ENCODE results near the gene ATP8B1.

The ATP8B1 gene

GRCh38 chr18:57687970-57688369, 115.1 kb downstream of the ATP8B1 start:
- H3K9me3 ChIP-seq (ENCODE audit: insufficient read depth, low read length), result no peaks in the 10 kb centered on the region
- H2AFZ ChIP-seq (ENCODE audit: low read depth, low read length, severe bottlenecking), result no peak overlapping the region
- no peak overlapping the region for H3K9ac ChIP-seq (ENCODE audit: low read length)
- H3K79me2 ChIP-seq (ENCODE audit: insufficient read depth, low read length), result peaks cover 65% of the 10 kb centered on the region
- no peak overlapping the region for H3K4me3 ChIP-seq (ENCODE audit: insufficient read depth, low read length, poor library complexity, severe bottlenecking)
- no peak overlapping the region for H3K27ac ChIP-seq (ENCODE audit: low read depth, low read length)
- peaks cover 3% of the 10 kb centered on the region; the same call in 1 of the 2 replicates for H4K20me1 ChIP-seq (ENCODE audit: low read depth, low read length)
- H3F3A ChIP-seq (ENCODE audit: insufficient read depth), result no peaks in the 10 kb centered on the region
- H3K4me2 ChIP-seq (ENCODE audit: low read depth, low read length, poor library complexity, severe bottlenecking), result no peak overlapping the region
- no peaks in the 10 kb centered on the region for H3K36me3 ChIP-seq (ENCODE audit: low read length)
- no peaks in the 10 kb centered on the region for H3K27me3 ChIP-seq (ENCODE audit: low read length)
- H3K9me2 ChIP-seq (replicated peaks; ENCODE audit: insufficient read depth, low read length), result no peaks in the 10 kb centered on the region
- TF ChIP-seq CTCF (IDR thresholded peaks at IDR 0.05; ENCODE audit: insufficient read depth, low read length, poor library complexity, severe bottlenecking), result no peak

GRCh38 chr18:57683470-57683869, 119.6 kb downstream of the ATP8B1 start:
- Histone ChIP-seq H3K4me2 (ENCODE audit: low read depth, low read length, poor library complexity, severe bottlenecking) (no peak overlapping the region), H3K9ac (ENCODE audit: low read length) (no peak overlapping the region), H2AFZ (ENCODE audit: low read depth, low read length, severe bottlenecking) (no peak overlapping the region), H4K20me1 (ENCODE audit: low read depth, low read length) (peaks cover 7% of the 10 kb centered on the region; the same call in 1 of the 2 replicates), H3K27me3 (ENCODE audit: low read length) (no peaks in the 10 kb centered on the region), H3K9me2 (replicated peaks; ENCODE audit: insufficient read depth, low read length) (no peaks in the 10 kb centered on the region), H3K36me3 (ENCODE audit: low read length) (no peaks in the 10 kb centered on the region), H3K27ac (ENCODE audit: low read depth, low read length) (no peak overlapping the region), H3K79me2 (ENCODE audit: insufficient read depth, low read length) (peaks cover 60% of the 10 kb centered on the region), H3F3A (ENCODE audit: insufficient read depth) (no peaks in the 10 kb centered on the region), H3K9me3 (ENCODE audit: insufficient read depth, low read length) (no peaks in the 10 kb centered on the region), H3K4me3 (ENCODE audit: insufficient read depth, low read length, poor library complexity, severe bottlenecking) (no peak overlapping the region)
- TF ChIP-seq CTCF (IDR thresholded peaks at IDR 0.05; ENCODE audit: insufficient read depth, low read length, poor library complexity, severe bottlenecking) (no peak), EZH2phosphoT487 (conservative IDR thresholded peaks at IDR 0.05; ENCODE audit: low read length) (no peak)

GRCh38 chr18:57677262-57678211, 125.6 kb downstream of the ATP8B1 start:
- no peak overlapping the region for H3K4me3 ChIP-seq (ENCODE audit: insufficient read depth, low read length, poor library complexity, severe bottlenecking)
- no peak overlapping the region for H3K27ac ChIP-seq (ENCODE audit: low read depth, low read length)
- 0 out of 2 replicates have a peak, but pooled peaks cover 4% of the 10 kb centered on the region for H4K20me1 ChIP-seq (ENCODE audit: low read depth, low read length)
- no peak for TF ChIP-seq CTCF (IDR thresholded peaks at IDR 0.05; ENCODE audit: insufficient read depth, low read length, poor library complexity, severe bottlenecking)
- no peak for TF ChIP-seq EZH2phosphoT487 (conservative IDR thresholded peaks at IDR 0.05; ENCODE audit: low read length)
- no peaks in the 10 kb centered on the region; the same call in 1 of the 2 replicates for H3K9me3 ChIP-seq (ENCODE audit: insufficient read depth, low read length)
- no peaks in the 10 kb centered on the region for H3F3A ChIP-seq (ENCODE audit: insufficient read depth)
- H3K4me2 ChIP-seq (ENCODE audit: low read depth, low read length, poor library complexity, severe bottlenecking), result no peak overlapping the region
- no peak overlapping the region for H3K9ac ChIP-seq (ENCODE audit: low read length)
- no peaks in the 10 kb centered on the region for H3K9me2 ChIP-seq (replicated peaks; ENCODE audit: insufficient read depth, low read length)
- H3K27me3 ChIP-seq (ENCODE audit: low read length), result no peaks in the 10 kb centered on the region
- H3K79me2 ChIP-seq (ENCODE audit: insufficient read depth, low read length), result peaks cover 68% of the 10 kb centered on the region
- H2AFZ ChIP-seq (ENCODE audit: low read depth, low read length, severe bottlenecking), result no peak overlapping the region
- 0 out of 2 replicates have a peak, but pooled peaks cover 4% of the 10 kb centered on the region for H3K36me3 ChIP-seq (ENCODE audit: low read length)

All from SU-DHL-6 (cell line).